HG03064 (cell line): ENCODE results near the gene RTTN.

ENCODE experiments used
- ATAC-seq: cut with Tn5 transposase; IDR thresholded peaks from one replicate; pipeline ENCODE4 v1.9.1; 2021; ENCODE audit warnings: low read depth; ENCODE audit not compliant: unreplicated experiment

Gene RTTN

GRCh38 chr18:70158992-70159717, 46.3 kb downstream of the RTTN start:
- ATAC-seq = peak; percentile 91

- no peak for ATAC-seq
Observed at GRCh38 chr18:70156886-70157285, 48.6 kb downstream of the RTTN start.

- ATAC-seq = no peak
Observed at GRCh38 chr18:70154591-70155194, 50.8 kb downstream of the RTTN start.

DNA sequence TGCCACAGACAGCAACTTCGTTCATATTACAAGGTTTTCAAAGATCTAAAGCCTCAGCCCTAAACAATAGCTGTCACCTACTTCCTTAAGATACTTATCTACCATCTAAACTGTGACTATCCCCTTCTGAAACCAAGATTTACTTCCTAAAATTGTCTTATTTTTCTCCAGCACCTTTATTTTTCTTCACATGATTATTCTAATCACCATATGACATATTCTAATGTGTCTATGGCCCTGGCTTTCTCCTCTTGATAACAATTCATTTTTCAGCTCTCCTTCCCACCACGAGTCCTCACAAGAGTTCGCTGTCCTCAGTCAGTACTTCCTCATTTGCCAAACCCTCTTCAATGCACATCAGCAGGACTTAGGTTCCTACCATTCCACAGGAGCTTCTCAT, 53.9 kb downstream of the RTTN start:
- no peak for ATAC-seq

DNA sequence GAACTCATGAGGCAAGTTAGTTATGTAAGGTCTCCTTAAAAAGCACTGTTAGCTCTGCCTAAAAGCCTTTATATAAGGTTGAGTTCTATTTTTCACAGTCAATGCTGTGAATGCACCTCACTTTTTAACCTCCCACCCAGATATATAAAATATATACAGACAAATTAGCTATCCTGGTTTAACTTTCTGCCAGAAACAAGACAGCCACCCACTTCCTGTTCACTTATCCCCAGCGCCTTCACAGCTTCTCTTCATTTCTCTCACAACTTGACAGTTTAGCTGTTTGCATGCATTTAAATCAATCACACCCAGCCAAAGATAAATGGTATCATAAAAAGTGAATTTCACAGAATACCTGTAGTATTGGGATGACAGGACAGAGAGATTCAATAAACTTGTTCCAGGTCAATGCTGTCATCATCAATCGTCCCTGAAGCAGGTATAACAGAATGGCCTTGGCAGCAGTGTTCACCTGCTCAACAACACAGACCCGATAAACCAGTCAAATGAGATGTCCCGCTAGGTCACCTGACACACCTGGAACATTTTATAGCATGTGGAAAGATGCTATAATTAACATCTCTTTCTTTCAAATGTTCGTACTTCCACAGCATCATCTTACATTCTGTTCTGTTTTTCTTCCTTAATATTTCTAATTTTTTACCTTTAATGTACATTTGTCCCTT, 55.7 kb downstream of the RTTN start:
- no peak for ATAC-seq

GRCh38 chr18:70149156-70149555, 56.3 kb downstream of the RTTN start:
- ATAC-seq = no peak

DNA sequence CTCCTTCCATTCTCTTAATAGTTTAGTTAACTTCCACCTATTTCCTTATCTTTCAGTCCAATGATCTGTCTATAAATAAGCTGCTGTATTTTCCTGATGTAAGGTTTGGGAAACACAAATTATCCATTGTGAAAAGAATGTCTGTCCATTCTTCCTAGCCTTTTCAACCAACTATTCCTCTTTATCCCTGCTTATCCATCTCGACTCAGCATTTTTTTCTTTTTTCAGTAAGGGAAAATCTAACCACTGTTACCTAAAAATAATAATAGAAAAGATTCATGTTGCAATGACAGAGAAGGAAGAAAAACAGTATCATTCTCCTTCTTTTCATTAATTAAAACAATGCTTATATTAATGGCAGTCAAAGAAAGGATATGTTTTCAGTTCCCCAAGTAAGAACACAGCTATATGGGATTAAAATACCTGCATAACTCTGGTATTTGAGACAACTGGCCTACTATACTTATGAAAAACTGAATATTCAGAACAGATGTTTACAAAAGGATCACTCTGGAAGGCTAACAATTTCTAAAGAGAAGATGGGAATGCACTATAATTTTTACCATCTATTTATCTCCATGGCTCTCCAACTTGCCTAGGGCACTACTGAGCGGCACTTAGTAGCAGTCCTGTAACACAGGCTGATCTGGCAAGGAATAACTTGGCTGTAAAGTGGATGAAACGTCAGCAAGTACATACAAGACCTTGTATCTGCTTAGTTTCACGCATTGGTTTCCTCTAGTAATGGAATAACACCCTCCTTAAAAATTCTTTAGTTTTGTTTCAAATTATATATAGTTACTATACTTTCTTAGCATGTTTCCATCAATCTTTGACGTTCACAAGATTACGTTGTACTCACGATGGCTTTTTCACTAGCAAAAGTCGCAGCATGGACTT, 57.2 kb downstream of the RTTN start:
- no peak for ATAC-seq

DNA sequence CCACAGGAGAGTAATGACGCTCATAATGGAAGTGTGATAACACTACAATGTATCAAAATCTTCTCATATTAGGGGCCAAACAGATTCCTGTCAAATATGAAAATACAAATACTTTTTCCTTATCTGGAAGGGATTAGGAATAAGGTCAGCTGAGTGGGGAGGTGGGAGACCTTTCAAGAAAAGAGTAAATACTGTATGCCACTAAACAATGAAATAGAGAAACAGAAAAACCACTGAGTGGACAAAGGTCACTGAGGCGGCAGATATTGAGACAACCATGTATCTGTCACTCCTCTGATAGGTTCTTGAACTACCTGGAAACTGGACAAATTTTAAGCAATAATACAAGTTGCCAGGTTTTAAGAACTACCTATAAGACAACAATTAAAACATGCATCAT, 59.3 kb downstream of the RTTN start:
- no peak for ATAC-seq

DNA sequence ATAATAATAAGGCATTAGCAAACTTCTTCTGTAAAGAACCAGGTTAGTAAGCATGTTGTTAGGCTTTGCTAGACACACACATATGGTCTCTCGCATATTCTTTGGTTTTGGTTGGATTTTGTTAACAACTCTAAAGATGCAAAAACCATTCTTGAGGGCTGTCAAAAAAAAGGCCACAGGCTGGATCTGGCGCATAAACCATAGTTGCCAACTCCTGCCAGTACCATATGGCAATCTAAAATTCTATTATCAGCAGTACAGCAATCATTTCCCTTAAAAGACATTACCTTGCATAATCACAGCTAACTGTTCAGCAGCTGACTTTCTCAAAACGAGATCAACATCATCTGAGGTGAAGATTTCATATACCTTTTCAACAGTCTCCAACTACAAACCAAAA, 63.5 kb downstream of the RTTN start:
- no peak for ATAC-seq

DNA sequence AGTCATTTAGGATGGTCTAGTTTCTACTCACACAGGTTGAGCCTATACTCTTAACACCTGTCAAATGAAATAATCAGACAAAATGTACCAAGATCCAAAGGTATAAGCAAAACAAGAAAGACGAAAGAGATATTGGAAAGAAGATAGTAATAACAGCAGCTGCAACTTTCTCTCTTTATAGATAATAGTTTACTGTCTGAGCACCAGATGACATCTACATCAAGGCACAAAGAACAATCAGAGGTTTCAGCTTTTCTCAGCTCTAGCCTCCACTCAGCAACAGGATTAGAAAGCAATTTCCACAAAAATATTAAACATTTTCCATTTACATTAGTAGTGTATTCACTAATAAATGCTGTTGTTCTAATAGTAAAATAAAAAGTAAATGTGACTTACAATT, 66.3 kb downstream of the RTTN start:
- ATAC-seq = no peak

- ATAC-seq = no peak
Observed at GRCh38 chr18:70135604-70136003, 69.9 kb downstream of the RTTN start.

GRCh38 chr18:70132999-70133398, 72.5 kb downstream of the RTTN start:
- no peak for ATAC-seq

GRCh38 chr18:70128271-70128670, 77.2 kb downstream of the RTTN start:
- ATAC-seq = no peak

DNA sequence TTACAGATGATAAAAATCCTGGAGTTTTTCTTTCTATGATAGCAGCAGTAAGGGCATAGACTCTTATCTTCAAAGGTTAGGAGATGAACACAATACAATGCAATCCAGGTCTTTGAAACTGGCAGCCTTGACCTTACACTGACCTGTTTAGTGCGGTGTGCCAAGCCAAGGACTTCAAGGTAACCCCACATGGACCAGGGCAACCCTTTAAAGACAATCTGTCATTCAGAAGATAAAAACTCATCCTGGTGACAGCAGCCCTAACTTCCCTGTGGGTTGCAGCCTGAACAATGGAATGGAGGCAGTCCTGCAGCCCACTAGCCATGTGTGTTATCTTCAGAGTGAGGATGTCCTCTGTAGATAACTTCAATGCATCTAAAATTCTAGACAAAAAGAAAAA, 78.1 kb downstream of the RTTN start:
- no peak for ATAC-seq

- ATAC-seq = no peak
Observed at GRCh38 chr18:70126832-70127231, 78.7 kb downstream of the RTTN start.

GRCh38 chr18:70124139-70124538, 81.3 kb downstream of the RTTN start:
- no peak for ATAC-seq

GRCh38 chr18:70121842-70122241, 83.6 kb downstream of the RTTN start:
- no peak for ATAC-seq

- no peak for ATAC-seq
Observed at GRCh38 chr18:70116949-70117348, 88.5 kb downstream of the RTTN start.

DNA sequence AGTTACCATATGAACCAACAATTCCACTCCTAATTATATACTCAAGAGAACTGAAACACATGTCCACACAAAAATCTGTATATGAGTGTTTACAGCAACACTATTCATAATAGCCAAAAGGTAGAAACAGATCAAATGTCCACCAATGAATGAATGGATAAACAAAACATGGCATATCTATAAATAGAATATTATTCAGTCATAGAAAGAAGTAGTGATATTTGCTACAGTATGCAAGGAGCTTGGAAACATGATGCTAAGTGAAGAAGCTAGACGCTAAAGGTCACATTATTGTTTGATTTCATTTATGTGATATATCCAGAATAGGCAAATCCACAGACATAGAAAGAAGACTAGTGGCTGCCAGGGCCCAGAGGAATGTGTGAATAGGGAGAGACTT, 92.0 kb downstream of the RTTN start:
- no peak for ATAC-seq

- no peak for ATAC-seq
Observed at GRCh38 chr18:70110678-70111077, 94.8 kb downstream of the RTTN start.

GRCh38 chr18:70107091-70107490, 98.4 kb downstream of the RTTN start:
- ATAC-seq = no peak
